ENCODE data around the gene UPK3B.
"Not testable (repeated sequence)": the region's sequence is repeated elsewhere in the genome, so short reads cannot be mapped to it uniquely, and the experiment has no call there.

UPK3B gene

DNA sequence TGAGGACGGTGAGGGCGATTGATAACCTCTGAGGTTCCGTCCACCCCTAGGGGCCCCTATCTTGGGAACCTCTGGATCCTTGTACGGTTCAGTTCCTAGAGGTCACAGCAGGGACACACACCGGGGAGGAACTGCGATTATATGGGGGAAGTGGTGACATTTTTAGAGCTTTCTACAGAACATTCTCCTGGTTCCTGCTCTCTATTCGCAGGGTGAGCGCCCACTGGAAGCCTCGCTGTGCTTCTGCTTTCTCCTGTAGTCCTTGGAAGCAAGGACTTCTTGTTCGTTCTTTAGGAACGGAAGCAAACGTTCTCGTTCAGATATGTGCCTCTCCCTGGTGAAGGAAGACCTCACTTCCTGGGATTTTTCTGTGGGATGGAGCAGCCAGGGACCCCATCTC, 22.4 kb upstream of the UPK3B start:
- not testable (repeated sequence) for DNase-seq (ENCODE audit: low read depth in 3 of 3)

DNA sequence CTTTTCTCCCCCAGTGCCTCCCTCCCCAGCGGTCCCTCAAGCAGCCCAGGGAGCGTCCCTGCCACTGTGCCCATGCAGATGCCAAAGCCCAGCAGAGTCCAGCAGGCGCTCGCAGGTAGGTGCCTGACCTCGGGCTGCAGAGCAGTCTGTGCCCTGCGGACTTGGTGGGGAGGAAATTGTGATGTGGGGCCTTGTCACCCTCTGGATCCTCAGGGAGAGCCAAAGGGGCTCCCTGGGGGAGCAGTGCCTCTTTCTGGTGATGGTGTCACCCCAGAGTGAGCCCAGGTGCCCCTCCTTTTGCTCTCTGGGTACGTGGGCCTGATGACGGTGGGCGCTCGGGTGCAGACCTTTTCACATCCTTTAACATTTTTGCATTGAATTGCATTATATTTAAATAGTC, 18.2 kb upstream of the UPK3B start:
- DNase-seq (ENCODE audit: low read depth in 3 of 3): not testable (repeated sequence)

GRCh38 chr7:76495717-76496116, 14.6 kb upstream of the UPK3B start:
- not testable (repeated sequence) for DNase-seq (ENCODE audit: low read depth in 3 of 3)

GRCh38 chr7:76497918-76498582, 12.3 kb upstream of the UPK3B start:
- DNase-seq (ENCODE audit: low read depth in 3 of 3): not testable (repeated sequence)

DNA sequence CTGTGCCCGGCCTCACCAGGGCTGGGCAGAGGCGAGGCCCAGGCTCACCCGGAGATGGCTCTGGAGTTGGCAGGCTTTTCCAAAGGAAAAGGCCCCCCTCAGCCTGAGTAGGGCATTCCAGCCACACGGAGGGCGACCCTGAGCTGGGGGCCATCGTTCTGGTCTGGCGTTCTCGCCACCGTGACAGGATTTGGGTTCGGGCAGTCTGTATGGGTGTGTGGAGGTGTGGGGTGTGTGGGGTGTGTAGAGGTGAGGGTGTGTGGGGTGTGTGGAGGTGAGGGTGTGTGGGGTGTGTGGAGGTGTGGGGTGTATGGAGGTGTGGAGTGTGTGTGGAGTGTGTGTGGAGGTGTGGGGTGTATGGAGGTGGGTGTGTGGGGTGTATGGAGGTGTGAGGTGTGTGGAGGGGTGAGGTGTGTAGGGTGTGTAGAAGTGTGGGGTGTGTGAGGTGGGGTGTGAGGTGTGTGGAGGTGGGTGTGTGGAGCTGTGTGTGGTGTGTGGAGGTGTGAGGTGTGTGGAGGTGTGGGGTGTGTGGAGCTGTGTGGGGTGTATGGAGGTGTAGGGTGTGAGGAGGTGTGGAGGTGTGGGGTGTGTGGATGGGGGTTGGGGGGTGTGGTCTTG, 11.7 kb upstream of the UPK3B start:
- not testable (repeated sequence) for DNase-seq (ENCODE audit: low read depth in 3 of 3)

DNA sequence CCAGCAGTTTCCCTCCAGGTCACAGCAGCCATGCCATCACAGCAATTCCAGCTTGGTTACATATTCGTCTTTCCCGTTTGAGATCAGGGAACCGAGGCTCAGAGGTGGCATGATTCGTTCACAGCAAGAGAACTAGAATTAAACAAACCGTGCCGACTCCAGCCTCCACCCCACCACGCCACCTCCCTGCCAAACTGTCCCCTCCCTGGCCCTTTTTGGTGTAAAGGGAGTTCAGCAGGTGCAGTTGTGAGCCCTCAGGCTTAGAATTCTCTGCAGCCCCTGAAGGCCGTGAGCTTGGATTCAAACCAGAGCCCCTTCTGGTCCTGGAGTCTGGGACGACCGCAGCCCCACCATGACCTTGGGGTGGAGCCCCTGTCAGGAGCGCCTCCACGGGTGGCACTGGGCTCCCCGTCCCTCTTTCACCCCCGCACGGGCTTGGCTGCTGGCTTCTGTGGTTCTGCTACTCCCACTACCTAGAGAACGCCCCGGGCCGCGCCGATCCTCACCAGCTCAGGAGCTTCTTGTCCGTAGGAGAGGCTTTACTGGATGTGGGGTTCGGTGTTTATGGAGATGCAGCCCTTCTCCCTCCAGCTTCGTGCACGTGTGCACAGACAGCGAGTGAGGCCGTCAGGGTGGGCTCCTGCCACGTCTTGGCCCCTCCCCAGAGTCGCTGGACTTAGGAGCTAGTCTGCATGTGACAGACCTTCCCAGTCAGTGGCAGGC, 11.0 kb upstream of the UPK3B start:
- not testable (repeated sequence) for DNase-seq (ENCODE audit: low read depth in 3 of 3)

DNA sequence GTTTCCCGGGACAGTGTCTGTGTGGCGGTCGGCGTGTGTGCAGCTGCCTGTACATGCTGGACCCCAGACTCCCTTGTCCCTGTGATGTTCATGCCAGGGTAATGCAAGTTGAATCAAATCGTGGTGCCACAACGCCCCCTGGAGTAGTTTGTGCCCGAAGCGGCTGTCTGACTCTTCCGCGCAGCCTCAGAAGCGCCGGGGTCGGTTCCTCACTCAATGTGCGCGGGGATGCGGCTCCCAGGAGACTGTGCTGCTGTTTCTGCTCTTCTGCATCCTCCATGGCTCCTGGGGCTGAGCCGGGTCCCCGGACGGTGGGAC, 10.5 kb upstream of the UPK3B start:
- not testable (repeated sequence) for DNase-seq (ENCODE audit: low read depth in 3 of 3)

DNA sequence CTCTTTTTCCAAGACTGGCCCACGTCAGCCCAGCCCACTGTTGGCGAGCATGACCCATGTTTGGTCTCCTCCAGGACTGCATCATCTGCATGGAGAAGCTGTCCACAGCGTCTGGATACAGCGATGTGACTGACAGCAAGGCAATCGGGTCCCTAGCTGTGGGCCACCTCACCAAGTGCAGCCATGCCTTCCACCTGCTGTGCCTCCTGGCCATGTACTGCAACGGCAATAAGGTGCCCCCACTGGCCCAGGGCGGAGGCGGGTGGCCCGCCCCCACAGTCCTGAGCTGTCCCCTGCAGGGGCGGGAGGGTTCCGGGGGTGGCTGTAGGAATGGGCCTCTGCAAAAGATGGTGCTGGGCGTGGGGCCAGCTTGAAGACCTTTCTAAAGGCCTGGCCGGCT, 8.1 kb upstream of the UPK3B start:
- DNase-seq (ENCODE audit: low read depth in 3 of 3): not testable (repeated sequence)

DNA sequence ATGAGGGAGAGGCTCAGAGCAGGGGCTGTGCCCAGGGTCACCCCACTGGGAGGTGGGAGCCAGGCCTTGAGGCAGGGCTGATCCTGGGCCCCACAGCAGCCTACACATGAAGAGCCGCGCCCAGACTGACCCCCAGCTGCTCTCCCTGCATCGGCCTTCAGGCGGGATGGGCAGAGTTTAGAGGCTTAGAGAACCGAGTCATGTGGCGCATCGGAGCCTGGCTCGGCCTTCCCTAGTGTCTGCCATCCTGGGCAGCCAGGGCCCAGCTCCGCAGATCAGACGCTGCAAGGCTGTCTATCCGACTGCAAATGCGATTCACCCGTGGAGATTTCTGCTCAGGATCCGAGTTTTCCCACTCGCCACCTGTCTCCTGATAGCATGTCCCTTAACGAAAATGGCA, 7.5 kb upstream of the UPK3B start:
- not testable (repeated sequence) for DNase-seq (ENCODE audit: low read depth in 3 of 3)

GRCh38 chr7:76503244-76503643, 7.1 kb upstream of the UPK3B start:
- not testable (repeated sequence) for DNase-seq (ENCODE audit: low read depth in 3 of 3)

- not testable (repeated sequence) for DNase-seq (ENCODE audit: low read depth in 3 of 3)
These were observed 5.8 kb upstream of the UPK3B start for GRCh38 chr7:76504351-76505167.

GRCh38 chr7:76505168-76506080, 4.9 kb upstream of the UPK3B start:
- DNase-seq (ENCODE audit: low read depth in 3 of 3): no peak

- DNase-seq (ENCODE audit: low read depth in 3 of 3): no peak
These were observed 4.3 kb upstream of the UPK3B start for GRCh38 chr7:76506081-76506440.

- DNase-seq (ENCODE audit: low read depth in 3 of 3): not testable (repeated sequence)
These were observed 3.7 kb upstream of the UPK3B start for GRCh38 chr7:76506643-76507042.

- DNase-seq (ENCODE audit: low read depth in 3 of 3): no peak
These were observed 2.5 kb upstream of the UPK3B start for GRCh38 chr7:76507723-76508406.

- not testable (repeated sequence) for DNase-seq (ENCODE audit: low read depth in 3 of 3)
These were observed 1.0 kb downstream of the UPK3B start for GRCh38 chr7:76511200-76511910.

DNA sequence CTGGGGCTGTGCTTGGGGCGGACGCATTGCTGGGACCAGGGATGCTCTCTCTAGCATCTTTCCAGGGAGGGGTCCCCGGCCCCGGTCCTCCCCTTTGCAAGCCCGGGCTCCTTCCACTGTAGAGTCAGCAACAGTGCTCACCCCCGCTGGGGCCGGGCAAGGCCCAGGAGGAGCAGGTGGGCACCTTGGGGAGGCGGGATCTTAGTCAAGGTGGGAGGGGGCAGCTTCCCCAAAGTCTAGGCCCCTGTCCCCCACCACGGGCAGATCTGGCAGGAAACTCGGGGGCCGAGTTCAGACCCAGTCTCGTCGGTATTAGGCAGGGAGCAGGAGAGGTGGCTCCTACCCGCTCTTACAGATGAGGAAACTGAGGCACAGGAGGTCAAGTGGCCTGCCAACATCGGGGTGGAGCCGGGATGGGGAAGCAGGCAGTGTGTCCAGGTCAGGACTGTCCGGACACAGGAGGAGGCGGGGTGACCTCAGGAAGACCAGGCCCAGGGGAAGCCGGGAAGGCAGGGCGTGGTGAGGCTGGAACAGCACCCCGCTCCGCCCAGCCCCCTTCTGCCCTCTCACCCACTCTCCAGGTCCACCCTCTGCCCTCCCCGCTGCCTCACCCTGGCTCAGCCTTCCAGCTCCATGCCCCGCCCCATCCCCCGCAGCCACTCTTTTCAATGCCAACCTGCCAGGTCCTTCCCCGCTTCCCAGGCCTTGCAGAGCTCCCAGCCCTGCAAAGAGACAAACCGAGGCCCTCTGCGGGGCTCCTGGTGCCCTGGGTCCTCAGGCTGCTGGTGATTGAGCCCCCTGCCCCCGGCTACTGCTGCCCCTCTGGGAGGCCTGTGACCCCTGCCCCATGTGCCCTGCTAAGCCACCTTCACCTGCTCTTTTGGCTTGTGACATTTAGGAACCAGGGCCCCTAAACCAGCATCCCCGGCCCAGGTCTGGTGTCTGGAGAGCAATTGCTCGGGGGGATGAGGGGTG, 1.8 kb downstream of the UPK3B start:
- DNase-seq (ENCODE audit: low read depth in 3 of 3): not testable (repeated sequence)

GRCh38 chr7:76512941-76513816, 2.8 kb downstream of the UPK3B start:
- DNase-seq (ENCODE audit: low read depth in 3 of 3): no peak
